H9 (cell line): ENCODE measurements around the gene RGS3. TPM values are rescaled to one million over a fixed set of nuclear protein-coding genes. Genes with fewer than 3 reads are reported as not detected.

Source experiments
- DNase-seq: peaks from one replicate; pipeline ENCODE4 v3.0.0-alpha.2; 2017
- H2AFZ ChIP-seq: one replicate; pipeline ENCODE4 v1.6.1; 2013; ENCODE audit warnings: mild to moderate bottlenecking, low read length, control low read depth, moderate library complexity
- H2AK5ac ChIP-seq: 2 replicates; pipeline ENCODE4 v1.6.1; 2013; ENCODE audit warnings: low read length, control low read depth, mixed read lengths; ENCODE audit not compliant: insufficient read length
- H2BK120ac ChIP-seq: one replicate; pipeline ENCODE4 v1.6.1; 2013; ENCODE audit warnings: low read depth, mild to moderate bottlenecking, low read length, control low read depth, inconsistent platforms; ENCODE audit not compliant: poor library complexity, severe bottlenecking
- H2BK12ac ChIP-seq: 2 replicates; pipeline ENCODE4 v1.6.1; 2013; ENCODE audit warnings: low read length, control low read depth, mixed read lengths, low read depth; ENCODE audit not compliant: insufficient read length
- H2BK15ac ChIP-seq: 2 replicates; pipeline ENCODE4 v1.6.1; 2013; ENCODE audit warnings: low read depth, low read length, control low read depth
- H2BK20ac ChIP-seq: one replicate; pipeline ENCODE4 v1.6.1; 2013; ENCODE audit warnings: low read depth, mild to moderate bottlenecking, low read length, control low read depth, inconsistent platforms; ENCODE audit not compliant: poor library complexity, severe bottlenecking
- H2BK5ac ChIP-seq: 2 replicates; pipeline ENCODE4 v1.6.1; 2013; ENCODE audit warnings: low read length, control low read depth, mixed read lengths; ENCODE audit not compliant: insufficient read length
- H3K14ac ChIP-seq: 2 replicates; pipeline ENCODE4 v1.6.1; 2013; ENCODE audit warnings: low read length, control low read depth; ENCODE audit not compliant: insufficient read depth
- H3K18ac ChIP-seq: 2 replicates; pipeline ENCODE4 v1.6.1; 2013; ENCODE audit warnings: low read depth, mild to moderate bottlenecking, mixed read lengths, low read length, control low read depth; ENCODE audit not compliant: insufficient read length
- H3K23ac ChIP-seq: 2 replicates; pipeline ENCODE4 v1.6.1; 2013; ENCODE audit warnings: low read length, control low read depth, mixed read lengths, low read depth; ENCODE audit not compliant: insufficient read length
- H3K23me2 ChIP-seq: 2 replicates; pipeline ENCODE4 v1.6.1; 2013; ENCODE audit warnings: low read depth, mild to moderate bottlenecking, mixed read lengths, low read length, control low read depth; ENCODE audit not compliant: insufficient read length, poor library complexity, severe bottlenecking
- H3K27ac ChIP-seq: 2 replicates; pipeline ENCODE4 v1.5.1; 2013; ENCODE audit warnings: low read length, control low read depth, mixed read lengths, low read depth; ENCODE audit not compliant: insufficient read length
- H3K27me3 ChIP-seq: 2 replicates; pipeline ENCODE4 v1.6.1; 2013; ENCODE audit warnings: low read length, control low read depth, inconsistent platforms; ENCODE audit not compliant: insufficient read depth
- H3K4ac ChIP-seq: 2 replicates; pipeline ENCODE4 v1.6.1; 2013; ENCODE audit warnings: low read depth, mild to moderate bottlenecking, control low read depth, inconsistent platforms, low read length, moderate library complexity
- H3K4me1 ChIP-seq: 2 replicates; pipeline ENCODE4 v1.6.1; 2013; ENCODE audit warnings: low read length, control low read depth, inconsistent platforms; ENCODE audit not compliant: insufficient read depth
- H3K4me2 ChIP-seq: 2 replicates; pipeline ENCODE4 v1.6.1; 2013; ENCODE audit warnings: low read length, control low read depth, mixed read lengths; ENCODE audit not compliant: insufficient read length, insufficient read depth
- H3K56ac ChIP-seq: 2 replicates; pipeline ENCODE4 v1.6.1; 2013; ENCODE audit warnings: low read depth, mild to moderate bottlenecking, mixed read lengths, low read length, control low read depth; ENCODE audit not compliant: insufficient read length
- H3K79me1 ChIP-seq: 2 replicates; pipeline ENCODE4 v1.6.1; 2013; ENCODE audit warnings: low read depth, mild to moderate bottlenecking, moderate library complexity, low read length, control low read depth, inconsistent platforms; ENCODE audit not compliant: insufficient read depth, poor library complexity, severe bottlenecking
- H3K79me2 ChIP-seq: 2 replicates; pipeline ENCODE4 v1.6.1; 2013; ENCODE audit warnings: low read length, control low read depth, inconsistent platforms; ENCODE audit not compliant: insufficient read depth
- H3K9ac ChIP-seq: 2 replicates; pipeline ENCODE4 v1.6.1; 2013; ENCODE audit warnings: low read length, control low read depth, mixed read lengths; ENCODE audit not compliant: insufficient read length; ENCODE audit errors: extremely low read depth
- H3K9me3 ChIP-seq: one replicate; pipeline ENCODE4 v1.6.1; 2013; ENCODE audit warnings: low read depth, low read length, inconsistent platforms; ENCODE audit not compliant: control insufficient read depth
- H3T11ph ChIP-seq: one replicate; pipeline ENCODE4 v1.6.1; 2013; ENCODE audit warnings: mild to moderate bottlenecking, low read length, control low read depth, inconsistent platforms
- H4K20me1 ChIP-seq: one replicate; pipeline ENCODE4 v1.6.1; 2013; ENCODE audit not compliant: control insufficient read depth, insufficient read length, insufficient read depth
- H4K5ac ChIP-seq: 2 replicates; pipeline ENCODE4 v1.6.1; 2013; ENCODE audit warnings: low read depth, mild to moderate bottlenecking, mixed read lengths, low read length, control low read depth; ENCODE audit not compliant: insufficient read length
- H4K8ac ChIP-seq: replicated peaks from 2 replicates; pipeline ENCODE4 v1.6.1; 2013; ENCODE audit warnings: low read length, control low read depth, mixed read lengths, low read depth; ENCODE audit not compliant: insufficient read length
- H4K91ac ChIP-seq: 2 replicates; pipeline ENCODE4 v1.6.1; 2013; ENCODE audit warnings: low read depth, mild to moderate bottlenecking, moderate library complexity, mixed read lengths, low read length, control low read depth; ENCODE audit not compliant: insufficient read length
- H3K27ac Mint-ChIP-seq, 3 experiments: 2 replicates in 2 of 3; 3 replicates in 1 of 3; pipeline ENCODE4 v1.8.0; 2020 to 2021; ENCODE audit warnings: mixed read lengths in 3 of 3, mild to moderate bottlenecking in 1 of 3, moderate library complexity in 1 of 3
- H3K27me3 Mint-ChIP-seq: 2 replicates; pipeline ENCODE4 v1.8.0; 2021; ENCODE audit warnings: low read depth, mild to moderate bottlenecking, moderate library complexity, mixed read lengths
- H3K36me3 Mint-ChIP-seq, 3 experiments: 2 replicates in 2 of 3; 3 replicates in 1 of 3; pipeline ENCODE4 v1.8.0; 2020 to 2021; ENCODE audit warnings: low read depth in 3 of 3, mixed read lengths in 3 of 3; ENCODE audit not compliant: insufficient read depth in 1 of 3
- H3K4me1 Mint-ChIP-seq, 2 experiments: 2 replicates each; pipeline ENCODE4 v1.8.0; 2020; ENCODE audit warnings: mixed read lengths in 2 of 2
- H3K4me3 Mint-ChIP-seq, 2 experiments: 2 replicates in 1 of 2; 3 replicates in 1 of 2; pipeline ENCODE4 v1.8.0; 2020 to 2021; ENCODE audit warnings: mild to moderate bottlenecking in 2 of 2, mixed read lengths in 2 of 2, moderate library complexity in 1 of 2
- H3K9me3 Mint-ChIP-seq, 2 experiments: 2 replicates in 1 of 2; 3 replicates in 1 of 2; pipeline ENCODE4 v1.8.0; 2020; ENCODE audit warnings: mild to moderate bottlenecking in 2 of 2, mixed read lengths in 2 of 2, moderate library complexity in 1 of 2
- WGBS: extraction: QIAGEN DNeasy Blood & Tissue Kit; methylation state at CpG from one replicate; pipeline ENCODE4 v1.1.7; 2013; ENCODE audit warnings: missing lambda C conversion rate, low lambda C conversion rate, mixed read lengths; ENCODE audit not compliant: insufficient read length; ENCODE audit errors: extremely low coverage; 5-methylcytosine and 5-hydroxymethylcytosine counted together
- total RNA-seq: library from RNA; stranded (reverse); gene quantifications from 2 replicates; pipeline ENCODE4 v1.2.1, GENCODE V29; 2021
- TF ChIP-seq, protein P1 (sequence below): fragments of 200-600 bp; sonication (generic); conservative IDR thresholded peaks from 3 replicates; pipeline ENCODE4 v1.8.0; 2021; ENCODE audit warnings: antibody characterized with exemption, mild to moderate bottlenecking

RGS3 gene
- total RNA-seq, 1 experiment from 2014 or later = 13.9 TPM

DNA sequence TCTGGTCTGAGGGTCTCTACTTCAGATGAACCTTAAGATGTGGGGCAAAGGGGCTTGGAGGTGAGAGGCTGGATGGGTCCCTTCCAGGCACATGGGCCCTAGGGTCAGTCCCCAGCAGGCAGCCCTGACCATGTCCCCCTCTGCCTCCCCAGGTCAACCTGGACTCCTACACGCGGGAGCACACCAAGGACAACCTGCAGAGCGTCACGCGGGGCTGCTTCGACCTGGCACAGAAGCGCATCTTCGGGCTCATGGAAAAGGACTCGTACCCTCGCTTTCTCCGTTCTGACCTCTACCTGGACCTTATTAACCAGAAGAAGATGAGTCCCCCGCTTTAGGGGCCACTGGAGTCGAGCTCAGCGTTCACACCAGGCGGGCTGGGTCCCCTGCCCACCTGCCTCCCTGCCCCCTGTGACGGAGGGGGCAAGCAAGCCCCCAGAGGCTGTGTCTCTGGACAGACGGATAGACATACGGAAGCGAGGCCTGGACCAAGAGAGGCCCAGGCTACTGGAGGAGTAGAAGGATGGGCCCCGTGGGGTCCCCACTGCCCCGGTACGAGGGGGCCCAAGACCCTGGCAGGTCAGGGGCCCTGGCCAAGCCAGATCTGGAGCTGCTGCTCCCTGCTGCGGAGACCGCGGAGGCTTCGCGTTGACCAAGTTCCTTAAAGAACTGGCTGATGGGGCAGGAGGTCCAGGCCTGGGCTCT lies 133.2 kb downstream of the RGS3 start:
- no peak overlapping the region for H2BK5ac ChIP-seq
- Mint-ChIP-seq H3K36me3 (peaks cover 17 to 27% (median 23%) of the 10 kb centered on the region in 3 experiments; a peak in 6 of 7 replicates), H3K27ac (no peak overlapping the region; a peak in 1 of 7 replicates), H3K9me3 (no peaks in the 10 kb centered on the region), H3K4me1 (peaks cover 34 to 55% of the 10 kb centered on the region in 2 experiments), H3K4me3 (no peak overlapping the region), H3K27me3 (no peaks in the 10 kb centered on the region)
- WGBS = no CpG with 5 or more reads among the region's 27 CpGs
- H3K56ac ChIP-seq = no peak overlapping the region
- H2AFZ ChIP-seq = no peak overlapping the region
- no peak overlapping the region for H3T11ph ChIP-seq
- TF ChIP-seq, protein P1, sequence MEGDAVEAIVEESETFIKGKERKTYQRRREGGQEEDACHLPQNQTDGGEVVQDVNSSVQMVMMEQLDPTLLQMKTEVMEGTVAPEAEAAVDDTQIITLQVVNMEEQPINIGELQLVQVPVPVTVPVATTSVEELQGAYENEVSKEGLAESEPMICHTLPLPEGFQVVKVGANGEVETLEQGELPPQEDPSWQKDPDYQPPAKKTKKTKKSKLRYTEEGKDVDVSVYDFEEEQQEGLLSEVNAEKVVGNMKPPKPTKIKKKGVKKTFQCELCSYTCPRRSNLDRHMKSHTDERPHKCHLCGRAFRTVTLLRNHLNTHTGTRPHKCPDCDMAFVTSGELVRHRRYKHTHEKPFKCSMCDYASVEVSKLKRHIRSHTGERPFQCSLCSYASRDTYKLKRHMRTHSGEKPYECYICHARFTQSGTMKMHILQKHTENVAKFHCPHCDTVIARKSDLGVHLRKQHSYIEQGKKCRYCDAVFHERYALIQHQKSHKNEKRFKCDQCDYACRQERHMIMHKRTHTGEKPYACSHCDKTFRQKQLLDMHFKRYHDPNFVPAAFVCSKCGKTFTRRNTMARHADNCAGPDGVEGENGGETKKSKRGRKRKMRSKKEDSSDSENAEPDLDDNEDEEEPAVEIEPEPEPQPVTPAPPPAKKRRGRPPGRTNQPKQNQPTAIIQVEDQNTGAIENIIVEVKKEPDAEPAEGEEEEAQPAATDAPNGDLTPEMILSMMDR = no peak
- no peak overlapping the region for H2AK5ac ChIP-seq
- H4K20me1 ChIP-seq = no peaks in the 10 kb centered on the region
- H3K4me1 ChIP-seq = peaks cover 3% of the 10 kb centered on the region
- H2BK15ac ChIP-seq = no peak overlapping the region
- no peak overlapping the region for H3K4me2 ChIP-seq
- H3K79me1 ChIP-seq = no peaks in the 10 kb centered on the region
- no peak overlapping the region for H3K18ac ChIP-seq
- no peak overlapping the region for H2BK20ac ChIP-seq
- peaks cover 11% of the 10 kb centered on the region for H3K23me2 ChIP-seq
- H4K8ac ChIP-seq = no peak overlapping the region
- no peaks in the 10 kb centered on the region for H3K27me3 ChIP-seq
- H3K79me2 ChIP-seq = peaks cover 3% of the 10 kb centered on the region; the same call in 1 of the 2 replicates
- H4K5ac ChIP-seq = no peak overlapping the region
- no peak overlapping the region for H3K27ac ChIP-seq
- H2BK12ac ChIP-seq = no peak overlapping the region
- no peaks in the 10 kb centered on the region for H3K9me3 ChIP-seq
- no peak overlapping the region for H3K23ac ChIP-seq
- no peak overlapping the region for H3K4ac ChIP-seq
- DNase-seq = no peak
- H2BK120ac ChIP-seq = no peak overlapping the region
- no peak overlapping the region for H3K14ac ChIP-seq
- H4K91ac ChIP-seq = no peak overlapping the region
- H3K9ac ChIP-seq = no peak overlapping the region
